Left lung (tissue), 14 donors: ENCODE results near the gene LINC00305. TPM values are rescaled to one million over a fixed set of nuclear protein-coding genes. Genes with fewer than 3 reads are reported as not detected.

Experiments used
- ATAC-seq: fragments of 200-7000 bp; cut with Tn5 transposase; one replicate; pipeline ENCODE4 v1.9.1; 2020; ENCODE audit warnings: moderate library complexity
- DNase-seq, 4 donors: peaks; one replicate each; pipeline ENCODE4 v3.0.0-alpha.2; 2013 to 2020
- H3K27ac ChIP-seq, 2 donors: fragments of 200-600 bp; sonication (generic) in 1 of 2; one replicate each; pipeline versions ENCODE4 v1.5.0 to v1.8.0; 2020 to 2021
- H3K27me3 ChIP-seq, 2 donors: fragments of 200-600 bp; sonication (generic) in 1 of 2; one replicate each; pipeline versions ENCODE4 v1.5.0 to v1.8.0; 2020 to 2021
- H3K36me3 ChIP-seq, 2 donors: fragments of 200-600 bp; sonication (generic) in 1 of 2; one replicate each; pipeline versions ENCODE4 v1.5.0 to v1.8.0; 2020 to 2021
- H3K4me1 ChIP-seq, 2 donors: fragments of 200-600 bp; one replicate each; pipeline ENCODE4 v1.8.0; 2021
- H3K4me3 ChIP-seq, 2 donors: fragments of 200-600 bp; sonication (generic) in 1 of 2; one replicate each; pipeline versions ENCODE4 v1.5.0 to v1.8.0; 2020 to 2021; ENCODE audit warnings: mild to moderate bottlenecking in 1 of 2
- H3K9me3 ChIP-seq, 2 donors: fragments of 200-600 bp; sonication (generic) in 1 of 2; one replicate each; pipeline versions ENCODE4 v1.5.0 to v1.8.0; 2020 to 2021
- intact Hi-C, 2 donors: fragments of 100-400 bp; cut with DNase I; formaldehyde crosslinking; loops; one replicate each; pipeline versions ENCODE4 v1.11.2 to v1.14.2; 2022
- long read RNA-seq, 12 donors: library from polyadenylated mRNA in 2 of 12; unstranded in 2 of 12; transcript quantifications; one replicate each; pipeline ENCODE4 v2.0.0 and lab custom pipeline, GENCODE V29; 2019 to 2026
- polyA plus RNA-seq, 6 donors: library from polyadenylated mRNA; unstranded; fragments of 120-200 nt; gene quantifications; one replicate each; pipeline ENCODE4 v1.2.1, GENCODE V29; 2013; ENCODE audit not compliant: insufficient read length in 6 of 6
- total RNA-seq, 2 donors: library from RNA; stranded (reverse); fragmentation: NEBNext Ultra II Directional; extraction: Animal tissue kit (Norgen Biotek cat#: 25700); gene quantifications; one replicate each; pipeline ENCODE4 v1.2.1, GENCODE V29; 2021
- TF ChIP-seq, protein P1 (sequence below), 2 donors: fragments of 200-600 bp; sonication (generic) in 1 of 2; IDR thresholded peaks; one replicate each; pipeline versions ENCODE4 v1.5.0 to v1.8.0; 2021; ENCODE audit warnings: antibody characterized with exemption in 2 of 2
- donor health status: DM: no; HTN: yes; CAD: no.
- donor health status: DM: no; HTN: no; CAD: no.

Gene LINC00305
- total RNA-seq (1 to 10 TPM in 1 of 2 donors, not detected in 1; 1.0 TPM), polyA plus RNA-seq (under 1 TPM in 1 of 6 donors, not detected in 5; 0.15 TPM)
- long read RNA-seq, donor 1: 0 reads
- long read RNA-seq, donor 2: 0 reads
- long read RNA-seq, donor 3: 0 reads
- long read RNA-seq, donor 4: 0 reads
- long read RNA-seq, donor 5: 0 reads
- long read RNA-seq, donor 6: 0 reads
- long read RNA-seq, donor 7: 0 reads
- long read RNA-seq, donor 8: 0 reads
- long read RNA-seq, donor 9: 0 reads
- long read RNA-seq, donor 10: 0 reads
- long read RNA-seq, donor 11: 0 reads
- long read RNA-seq, donor 12: 0 reads

GRCh38 chr18:64148988-64149387 is at the start of gene LINC00305:
Gene LINC00305 (minus strand): TSS chr18:64149088.
- H3K36me3 ChIP-seq: no peaks in the 10 kb centered on the region
- no peak within 1 kb of the TSS for H3K27ac ChIP-seq
- no peaks in the 10 kb centered on the region for H3K9me3 ChIP-seq
- no peak for DNase-seq
- TF ChIP-seq, protein P1, sequence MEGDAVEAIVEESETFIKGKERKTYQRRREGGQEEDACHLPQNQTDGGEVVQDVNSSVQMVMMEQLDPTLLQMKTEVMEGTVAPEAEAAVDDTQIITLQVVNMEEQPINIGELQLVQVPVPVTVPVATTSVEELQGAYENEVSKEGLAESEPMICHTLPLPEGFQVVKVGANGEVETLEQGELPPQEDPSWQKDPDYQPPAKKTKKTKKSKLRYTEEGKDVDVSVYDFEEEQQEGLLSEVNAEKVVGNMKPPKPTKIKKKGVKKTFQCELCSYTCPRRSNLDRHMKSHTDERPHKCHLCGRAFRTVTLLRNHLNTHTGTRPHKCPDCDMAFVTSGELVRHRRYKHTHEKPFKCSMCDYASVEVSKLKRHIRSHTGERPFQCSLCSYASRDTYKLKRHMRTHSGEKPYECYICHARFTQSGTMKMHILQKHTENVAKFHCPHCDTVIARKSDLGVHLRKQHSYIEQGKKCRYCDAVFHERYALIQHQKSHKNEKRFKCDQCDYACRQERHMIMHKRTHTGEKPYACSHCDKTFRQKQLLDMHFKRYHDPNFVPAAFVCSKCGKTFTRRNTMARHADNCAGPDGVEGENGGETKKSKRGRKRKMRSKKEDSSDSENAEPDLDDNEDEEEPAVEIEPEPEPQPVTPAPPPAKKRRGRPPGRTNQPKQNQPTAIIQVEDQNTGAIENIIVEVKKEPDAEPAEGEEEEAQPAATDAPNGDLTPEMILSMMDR (IDR thresholded peaks at IDR 0.05): no peak
- intact Hi-C loops: no loop called here
- H3K27me3 ChIP-seq: no peaks in the 10 kb centered on the region
- ATAC-seq: no peak
- H3K4me3 ChIP-seq: no peak within 1 kb of the TSS
- H3K4me1 ChIP-seq: no peaks in the 10 kb centered on the region

GRCh38 chr18:64191069-64191468 is 42.2 kb upstream of the LINC00305 start:
- no peaks in the 10 kb centered on the region for H3K4me1 ChIP-seq
- no peaks in the 10 kb centered on the region for H3K36me3 ChIP-seq
- H3K9me3 ChIP-seq: no peaks in the 10 kb centered on the region
- H3K4me3 ChIP-seq: no peak overlapping the region
- no peaks in the 10 kb centered on the region for H3K27me3 ChIP-seq
- intact Hi-C loops: no loop called here
- no peak overlapping the region for H3K27ac ChIP-seq
- ATAC-seq: no peak
- TF ChIP-seq, protein P1 (IDR thresholded peaks at IDR 0.05): no peak
- DNase-seq: no peak

- DNase-seq (no peak), ATAC-seq (no peak)
- Histone ChIP-seq H3K27me3 (no peaks in the 10 kb centered on the region), H3K9me3 (no peaks in the 10 kb centered on the region), H3K36me3 (no peaks in the 10 kb centered on the region), H3K4me3 (no peak overlapping the region), H3K4me1 (no peaks in the 10 kb centered on the region), H3K27ac (no peak overlapping the region)
- TF ChIP-seq, protein P1 (IDR thresholded peaks at IDR 0.05): no peak
- intact Hi-C loops: no loop called here
Measured at GRCh38 chr18:64185987-64186386, 37.1 kb upstream of the LINC00305 start.

DNA sequence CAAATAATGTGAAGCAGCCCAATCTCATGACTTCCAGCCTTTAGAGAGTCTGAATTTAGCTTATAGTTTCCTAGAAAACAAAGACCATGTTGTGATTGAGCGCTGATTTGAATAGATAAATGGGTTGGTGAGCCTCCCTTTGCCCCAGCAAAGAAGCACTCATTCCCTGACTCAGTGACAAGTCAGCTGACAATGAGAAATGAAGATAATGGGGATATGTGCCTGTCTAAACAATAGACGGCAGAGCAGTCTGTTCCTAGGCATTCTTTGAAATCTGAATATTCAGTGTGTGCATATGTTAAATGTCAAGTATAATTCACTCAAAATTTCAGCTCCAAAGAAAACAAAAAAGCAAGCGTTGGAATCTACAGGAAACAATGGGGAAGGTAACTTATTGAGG is 34.8 kb upstream of the LINC00305 start:
- H3K36me3 ChIP-seq: no peaks in the 10 kb centered on the region
- no peak for DNase-seq

DNA sequence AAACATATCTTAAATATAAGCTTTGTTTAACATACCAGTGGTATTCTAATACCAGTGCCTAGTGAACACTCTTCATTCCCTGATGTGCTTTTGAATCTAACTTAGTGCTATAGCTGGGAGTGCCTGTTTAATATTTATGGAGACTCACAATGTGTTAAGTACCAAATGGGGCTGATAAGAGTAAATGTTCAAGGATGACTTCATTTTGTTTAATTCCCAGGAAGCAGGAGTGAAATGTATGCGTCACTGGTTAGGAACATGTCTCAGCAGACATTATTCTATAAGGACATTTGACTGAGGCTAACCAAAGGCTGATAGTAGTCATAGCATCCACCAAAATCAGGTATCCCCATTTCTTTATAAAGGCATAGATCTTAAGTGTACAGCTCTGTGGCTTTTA is 31.7 kb upstream of the LINC00305 start:
- Histone ChIP-seq H3K27ac (no peak overlapping the region), H3K27me3 (no peaks in the 10 kb centered on the region), H3K4me3 (no peak overlapping the region), H3K4me1 (no peaks in the 10 kb centered on the region), H3K36me3 (no peaks in the 10 kb centered on the region), H3K9me3 (no peaks in the 10 kb centered on the region)
- DNase-seq (no peak), ATAC-seq (no peak)
- intact Hi-C loops: no loop called here
- TF ChIP-seq, protein P1 (IDR thresholded peaks at IDR 0.05): no peak

More for the DNA sequence above, 34.8 kb upstream of the LINC00305 start:
- no peak overlapping the region for H3K27ac ChIP-seq
- H3K9me3 ChIP-seq: no peaks in the 10 kb centered on the region
- H3K27me3 ChIP-seq: no peaks in the 10 kb centered on the region
- intact Hi-C loops: no loop called here
- H3K4me3 ChIP-seq: no peak overlapping the region
- ATAC-seq: no peak
- no peaks in the 10 kb centered on the region for H3K4me1 ChIP-seq
- TF ChIP-seq, protein P1 (IDR thresholded peaks at IDR 0.05): no peak
